ENCODE data around the gene FOXJ3. TPM values are rescaled to one million over a fixed set of nuclear protein-coding genes. Genes with fewer than 3 reads are reported as not detected.

FOXJ3 gene
- total RNA-seq, 1 experiment from 2014 or later, result 51.1 TPM

DNA sequence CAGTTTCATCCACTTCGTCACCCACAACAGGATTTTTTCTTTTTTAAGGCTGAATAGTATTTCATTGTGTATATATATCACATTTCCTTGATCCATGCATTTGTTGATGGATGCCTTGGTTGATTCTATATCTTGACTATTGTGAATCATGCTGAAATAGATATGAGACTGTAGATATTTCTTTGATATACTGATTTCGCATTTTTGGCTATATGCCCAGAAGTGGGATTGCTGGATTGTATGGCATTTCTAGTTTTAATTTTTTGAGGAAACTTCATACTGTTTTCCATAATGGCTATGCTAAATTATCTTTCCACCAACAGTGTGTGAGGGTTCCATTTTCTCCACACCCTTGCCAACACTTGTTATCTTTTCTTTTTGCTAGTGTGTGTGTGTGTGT is 176.8 kb downstream of the FOXJ3 start:
- H3K27me3 ChIP-seq (ENCODE audit: insufficient read depth, low read length), result no peaks in the 10 kb centered on the region
- TF ChIP-seq, protein P1, sequence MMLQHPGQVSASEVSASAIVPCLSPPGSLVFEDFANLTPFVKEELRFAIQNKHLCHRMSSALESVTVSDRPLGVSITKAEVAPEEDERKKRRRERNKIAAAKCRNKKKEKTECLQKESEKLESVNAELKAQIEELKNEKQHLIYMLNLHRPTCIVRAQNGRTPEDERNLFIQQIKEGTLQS (IDR thresholded peaks at IDR 0.05), result no peak
- TF ChIP-seq FOSL1 (IDR thresholded peaks at IDR 0.05; ENCODE audit: low read depth) (no peak), EGR1 (IDR thresholded peaks at IDR 0.05; ENCODE audit: low read depth) (no peak), POLR2A (IDR thresholded peaks at IDR 0.05; ENCODE audit: borderline replicate concordance, extremely low read depth, insufficient read depth, insufficient read length) (no peak), TCF7L2 (IDR thresholded peaks at IDR 0.05; ENCODE audit: borderline replicate concordance, extremely low read depth, insufficient read depth, insufficient read length) (no peak), SIN3A (IDR thresholded peaks at IDR 0.05; ENCODE audit: low read depth) (no peak), CBX3 (IDR thresholded peaks at IDR 0.05; ENCODE audit: low read depth) (no peak), EZH2 (IDR thresholded peaks at IDR 0.05) (no peak), ZFX (IDR thresholded peaks at IDR 0.05) (no peak), RAD21 (IDR thresholded peaks at IDR 0.05; ENCODE audit: low read depth) (no peak), SRF (IDR thresholded peaks at IDR 0.05; ENCODE audit: low read depth) (no peak), CEBPB (IDR thresholded peaks at IDR 0.05; ENCODE audit: low read depth) (no peak), YY1 (IDR thresholded peaks at IDR 0.05; ENCODE audit: extremely low read depth, insufficient replicate concordance, low read depth, low read length) (no peak), ZNF274 (IDR thresholded peaks at IDR 0.05; ENCODE audit: low read depth, low read length) (no peak), EZH2phosphoT487 (IDR thresholded peaks at IDR 0.05; ENCODE audit: borderline replicate concordance) (no peak), ELF1 (IDR thresholded peaks at IDR 0.05; ENCODE audit: borderline replicate concordance, low read depth) (no peak), JUND (IDR thresholded peaks at IDR 0.05) (no peak), POLR2AphosphoS5 (IDR thresholded peaks at IDR 0.05; ENCODE audit: low read depth, low read length) (no peak)
- TF ChIP-seq, protein P2, sequence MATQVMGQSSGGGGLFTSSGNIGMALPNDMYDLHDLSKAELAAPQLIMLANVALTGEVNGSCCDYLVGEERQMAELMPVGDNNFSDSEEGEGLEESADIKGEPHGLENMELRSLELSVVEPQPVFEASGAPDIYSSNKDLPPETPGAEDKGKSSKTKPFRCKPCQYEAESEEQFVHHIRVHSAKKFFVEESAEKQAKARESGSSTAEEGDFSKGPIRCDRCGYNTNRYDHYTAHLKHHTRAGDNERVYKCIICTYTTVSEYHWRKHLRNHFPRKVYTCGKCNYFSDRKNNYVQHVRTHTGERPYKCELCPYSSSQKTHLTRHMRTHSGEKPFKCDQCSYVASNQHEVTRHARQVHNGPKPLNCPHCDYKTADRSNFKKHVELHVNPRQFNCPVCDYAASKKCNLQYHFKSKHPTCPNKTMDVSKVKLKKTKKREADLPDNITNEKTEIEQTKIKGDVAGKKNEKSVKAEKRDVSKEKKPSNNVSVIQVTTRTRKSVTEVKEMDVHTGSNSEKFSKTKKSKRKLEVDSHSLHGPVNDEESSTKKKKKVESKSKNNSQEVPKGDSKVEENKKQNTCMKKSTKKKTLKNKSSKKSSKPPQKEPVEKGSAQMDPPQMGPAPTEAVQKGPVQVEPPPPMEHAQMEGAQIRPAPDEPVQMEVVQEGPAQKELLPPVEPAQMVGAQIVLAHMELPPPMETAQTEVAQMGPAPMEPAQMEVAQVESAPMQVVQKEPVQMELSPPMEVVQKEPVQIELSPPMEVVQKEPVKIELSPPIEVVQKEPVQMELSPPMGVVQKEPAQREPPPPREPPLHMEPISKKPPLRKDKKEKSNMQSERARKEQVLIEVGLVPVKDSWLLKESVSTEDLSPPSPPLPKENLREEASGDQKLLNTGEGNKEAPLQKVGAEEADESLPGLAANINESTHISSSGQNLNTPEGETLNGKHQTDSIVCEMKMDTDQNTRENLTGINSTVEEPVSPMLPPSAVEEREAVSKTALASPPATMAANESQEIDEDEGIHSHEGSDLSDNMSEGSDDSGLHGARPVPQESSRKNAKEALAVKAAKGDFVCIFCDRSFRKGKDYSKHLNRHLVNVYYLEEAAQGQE (IDR thresholded peaks at IDR 0.05; ENCODE audit: low read depth), result no peak
- no peak overlapping the region for H3K9ac ChIP-seq (ENCODE audit: low read length)
- H3K9me2 ChIP-seq (ENCODE audit: insufficient read depth), result no peaks in the 10 kb centered on the region
- H3K9me3 ChIP-seq (ENCODE audit: control insufficient read depth in 1 of 2, insufficient read depth in 1 of 2, low read depth in 1 of 2, low read length in 2 of 2), result no peaks in the 10 kb centered on the region
- no peaks in the 10 kb centered on the region for H3K79me2 ChIP-seq (ENCODE audit: insufficient read depth, low read length)
- ChIA-PET RAD21 (ENCODE audit: low non-redundant PET in 1 of 2, low total read pairs in 2 of 2, uncharacterized antibody in 2 of 2, unreplicated experiment in 2 of 2) (no interaction called here), POLR2A (no interaction called here), CTCF (no interaction called here)
- intact Hi-C loops (cut with micrococcal nuclease), result no loop called here
- no TSS peak for BruUV-seq (replicated peaks)
- ATAC-seq (no peak), DNase-seq (ENCODE audit: low read depth, low spot score) (no peak)
- H3K36me3 ChIP-seq (ENCODE audit: control insufficient read depth in 1 of 2, insufficient read depth in 2 of 2, low read length in 2 of 2), result no peaks in the 10 kb centered on the region
- no peaks in the 10 kb centered on the region for H3K4me1 ChIP-seq (ENCODE audit: control insufficient read depth in 1 of 2, insufficient read depth in 2 of 2, low read length in 2 of 2)
- H3K4me2 ChIP-seq (ENCODE audit: low read length), result no peak overlapping the region
- no peak overlapping the region for H3K27ac ChIP-seq (ENCODE audit: low read depth, low read length)
- H4K20me1 ChIP-seq (ENCODE audit: insufficient read depth), result no peaks in the 10 kb centered on the region
- H2AFZ ChIP-seq (ENCODE audit: low read depth, low read length, poor library complexity, severe bottlenecking), result peak overlapping the region; percentile 84
- H3K4me3 ChIP-seq (replicated peaks in 1 of 2; ENCODE audit: low read depth in 1 of 2, low read length in 2 of 2), result no peak overlapping the region
